ACC112 (cell line): ENCODE measurements around the gene CAMP.

Source experiments
- H2AFZ ChIP-seq: fragments of 200-600 bp; sonication (generic); one replicate; pipeline ENCODE4 v1.6.0; 2017; ENCODE audit warnings: antibody characterized with exemption, low read length; ENCODE audit not compliant: unreplicated experiment
- H3K27ac ChIP-seq: fragments of 200-600 bp; sonication (generic); 2 replicates; pipeline ENCODE4 v1.5.1; 2014; ENCODE audit warnings: low read depth, mild to moderate bottlenecking, antibody characterized with exemption, low read length, moderate library complexity
- H3K27me3 ChIP-seq: fragments of 200-600 bp; sonication (generic); 2 replicates; pipeline ENCODE4 v1.6.1; 2014; ENCODE audit warnings: mild to moderate bottlenecking, antibody characterized with exemption, low read length, moderate library complexity, mixed read lengths; ENCODE audit not compliant: insufficient read depth
- H3K36me3 ChIP-seq: fragments of 200-600 bp; sonication (generic); 2 replicates; pipeline ENCODE4 v1.6.1; 2016; ENCODE audit warnings: mild to moderate bottlenecking, antibody characterized with exemption, low read length, moderate library complexity, mixed read lengths; ENCODE audit not compliant: insufficient read depth
- H3K4me1 ChIP-seq: fragments of 200-600 bp; sonication (generic); one replicate; pipeline ENCODE4 v1.6.1; 2016; ENCODE audit warnings: low read length, mixed read lengths; ENCODE audit not compliant: insufficient read depth, unreplicated experiment, control insufficient read depth
- H3K4me3 ChIP-seq: fragments of 200-600 bp; sonication (generic); 2 replicates; pipeline ENCODE4 v1.5.1; 2014; ENCODE audit warnings: mild to moderate bottlenecking, low read depth, low read length
- H3K79me2 ChIP-seq: fragments of 200-600 bp; sonication (generic); one replicate; pipeline ENCODE4 v1.6.0; 2016; ENCODE audit warnings: low read length; ENCODE audit not compliant: control insufficient read depth, unreplicated experiment, insufficient read depth

The CAMP gene

DNA sequence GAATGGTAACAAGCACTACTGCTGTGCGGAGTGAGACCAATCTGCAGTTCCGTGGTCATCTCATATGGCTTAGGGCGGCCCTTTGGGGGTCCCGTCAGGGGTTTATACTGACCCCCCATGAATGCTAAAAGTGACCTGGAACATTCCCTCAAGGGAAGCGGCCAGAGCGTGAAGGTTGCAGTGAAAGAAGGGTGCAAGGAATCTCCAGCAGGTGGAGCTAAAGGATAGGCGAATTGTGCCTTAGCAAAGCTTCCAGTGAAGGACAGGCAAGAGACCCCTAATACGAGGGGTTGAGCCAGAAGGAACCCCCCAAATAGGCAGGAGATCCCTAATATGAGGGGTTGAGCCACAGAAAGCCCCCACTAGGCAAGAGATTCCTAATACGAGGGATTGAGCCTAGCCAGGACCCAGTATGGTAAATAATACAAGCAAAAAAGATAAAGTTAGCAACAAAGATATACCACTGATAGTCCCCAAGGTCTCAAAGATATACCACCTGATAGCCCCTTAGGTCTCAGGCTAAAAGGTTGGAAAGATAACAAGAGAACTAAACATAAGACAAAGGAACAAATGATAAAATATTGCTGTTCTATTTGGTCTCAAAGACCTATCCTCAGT is 50.4 kb downstream of the CAMP start:
- H3K36me3 ChIP-seq = no peaks in the 10 kb centered on the region
- H3K79me2 ChIP-seq = no peaks in the 10 kb centered on the region
- H3K4me3 ChIP-seq = no peak overlapping the region
- no peak overlapping the region for H2AFZ ChIP-seq
- H3K27ac ChIP-seq = no peak overlapping the region
- H3K4me1 ChIP-seq = no peaks in the 10 kb centered on the region
- no peaks in the 10 kb centered on the region for H3K27me3 ChIP-seq

DNA sequence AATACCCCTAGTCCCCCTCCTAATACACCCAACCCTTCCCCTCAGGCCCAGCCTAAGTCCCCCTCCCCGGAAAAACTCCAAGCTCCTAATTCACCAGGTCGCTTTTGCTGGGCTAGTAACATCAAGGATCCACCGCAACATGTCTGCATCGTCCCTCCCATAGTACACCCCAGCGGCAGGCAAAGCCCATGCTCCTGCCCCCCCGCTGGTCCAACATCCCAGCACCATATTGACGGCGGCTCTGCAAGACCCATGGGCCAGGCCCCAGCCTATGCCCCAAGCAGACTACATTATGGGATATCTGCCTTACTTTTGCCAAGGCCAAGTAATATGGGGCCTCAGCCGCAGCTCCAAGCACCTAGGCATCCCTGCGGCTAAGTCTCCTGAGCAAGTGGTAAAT is 51.2 kb downstream of the CAMP start:
- no peaks in the 10 kb centered on the region for H3K27me3 ChIP-seq
- no peak overlapping the region for H3K27ac ChIP-seq
- H3K36me3 ChIP-seq = no peaks in the 10 kb centered on the region
- no peak overlapping the region for H3K4me3 ChIP-seq
- H2AFZ ChIP-seq = no peak overlapping the region
- no peaks in the 10 kb centered on the region for H3K79me2 ChIP-seq
- no peaks in the 10 kb centered on the region for H3K4me1 ChIP-seq
